OCI-LY3 (cell line): ENCODE data around the gene MPC1.

Experiments used
- CTCF ChIP-seq: fragments of 200-600, 300-600 bp; sonication (generic); IDR thresholded peaks from 2 replicates; pipeline ENCODE4 v1.5.1; 2014; ENCODE audit warnings: antibody characterized with exemption, low read length, low read depth
- EZH2phosphoT487 ChIP-seq: fragments of 200-600 bp; shearing (Covaris generic); IDR thresholded peaks from 2 replicates; pipeline ENCODE4 v1.6.1; 2018; ENCODE audit warnings: antibody characterized with exemption, mixed run types, low read depth

DNA sequence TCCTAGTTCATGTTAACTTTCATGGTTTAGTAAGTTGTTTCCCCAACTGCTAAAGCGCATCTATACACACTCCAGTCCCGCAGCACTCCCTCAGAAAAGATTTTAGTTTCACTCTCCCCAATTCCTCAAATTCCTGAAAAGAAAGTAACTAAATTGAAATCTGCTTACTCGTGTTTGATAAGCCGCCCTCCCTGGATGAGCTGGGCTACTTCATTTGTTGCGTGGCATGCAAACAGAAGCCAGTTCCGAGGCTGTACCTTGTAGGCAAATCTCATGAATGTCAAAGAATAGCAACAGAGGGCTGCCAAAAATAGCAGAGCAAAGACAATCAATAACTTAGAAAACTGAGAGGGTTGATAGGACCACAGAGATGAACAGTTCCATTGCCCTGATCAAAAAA lies 16.9 kb downstream of the MPC1 start:
- no peak for TF ChIP-seq CTCF
- TF ChIP-seq EZH2phosphoT487, result no peak
